HG02938 (cell line): ENCODE data around the gene BCL3.

Experiments used
- ATAC-seq: cut with Tn5 transposase; IDR thresholded peaks from one replicate; pipeline ENCODE4 v1.9.1; 2021; ENCODE audit warnings: mild to moderate bottlenecking, moderate library complexity; ENCODE audit not compliant: unreplicated experiment

The BCL3 gene

DNA sequence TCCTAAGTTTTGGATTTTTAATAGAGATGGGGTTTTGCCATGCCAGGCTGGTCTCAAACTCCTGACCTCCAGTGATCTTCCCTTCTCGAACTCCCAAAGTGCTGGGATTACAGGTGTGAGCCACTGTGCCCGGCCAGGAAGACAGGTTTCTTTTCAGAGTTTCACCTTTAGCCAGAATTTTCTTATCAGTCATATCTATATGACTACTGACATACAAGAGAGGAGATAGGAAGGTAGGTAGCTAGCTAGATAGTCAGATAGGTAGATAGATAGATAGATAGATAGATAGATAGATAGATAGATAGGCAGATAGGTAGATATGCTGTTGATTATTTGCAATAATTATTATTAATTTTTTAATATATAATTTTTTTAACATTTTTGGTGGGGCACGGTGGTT lies 36.8 kb downstream of the BCL3 start:
- ATAC-seq: no peak

DNA sequence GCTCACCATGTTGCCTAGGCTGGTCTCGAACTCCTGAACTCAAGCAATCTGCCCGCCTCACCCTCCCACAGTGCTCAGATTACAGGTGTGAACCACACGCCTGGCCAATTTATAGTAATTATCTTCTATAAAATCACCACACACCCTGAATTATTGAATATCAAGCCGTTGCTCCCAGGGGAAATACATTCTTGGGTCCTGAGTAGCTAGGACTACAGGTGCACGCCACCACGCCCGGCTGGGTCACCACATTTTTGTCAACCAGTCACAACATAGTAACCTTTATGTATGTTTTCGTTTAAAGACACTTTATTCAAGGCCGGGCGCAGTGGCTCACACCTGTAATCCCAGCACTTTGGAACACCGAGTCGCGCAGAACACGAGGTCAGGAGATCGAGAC lies 37.5 kb downstream of the BCL3 start:
- ATAC-seq: no peak

DNA sequence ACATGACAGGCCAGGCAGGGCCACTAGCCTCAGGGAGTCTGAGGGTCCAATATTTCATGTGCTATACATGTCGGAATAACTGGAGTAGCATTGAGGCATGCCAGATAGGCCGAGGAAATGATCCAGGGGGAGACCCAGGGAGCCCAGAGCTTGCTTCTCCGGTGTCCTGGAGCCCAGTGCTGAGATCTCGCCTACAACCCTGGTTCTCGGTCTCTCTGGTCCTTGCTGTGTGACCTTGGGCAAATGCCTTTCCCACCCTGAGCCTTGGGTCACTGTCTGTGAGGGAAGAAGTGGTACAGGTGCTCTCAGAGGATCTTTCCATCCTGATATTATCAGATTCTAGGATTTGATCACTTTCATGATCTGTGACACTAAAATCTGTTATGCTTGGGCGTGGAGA lies 40.5 kb downstream of the BCL3 start:
- no peak for ATAC-seq

DNA sequence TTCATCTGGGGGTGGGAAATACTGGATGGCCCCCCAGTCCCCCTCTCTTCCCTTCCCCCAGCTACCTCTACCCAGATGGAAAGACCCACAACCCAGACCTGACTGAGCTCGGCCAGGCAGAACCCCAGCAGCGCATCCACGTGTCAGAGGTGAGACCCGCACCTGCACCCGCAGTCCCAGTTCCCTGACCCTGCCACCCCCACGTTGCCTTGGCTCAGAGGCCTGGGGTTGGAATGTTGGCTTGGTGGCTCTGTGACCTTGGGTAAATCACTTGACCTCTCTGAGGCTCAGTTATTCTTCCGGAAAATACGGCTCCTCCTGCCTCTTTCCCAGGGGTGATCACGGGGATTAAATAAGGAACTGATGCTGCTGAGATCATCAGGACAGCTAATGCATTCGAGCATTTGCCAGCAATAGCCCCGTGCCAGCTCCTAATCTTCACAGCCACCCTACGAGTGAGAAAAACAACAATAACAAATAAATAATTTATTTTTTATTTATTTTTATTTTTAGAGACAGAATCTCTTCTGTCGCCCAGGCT lies 41.5 kb downstream of the BCL3 start:
- ATAC-seq: no peak

DNA sequence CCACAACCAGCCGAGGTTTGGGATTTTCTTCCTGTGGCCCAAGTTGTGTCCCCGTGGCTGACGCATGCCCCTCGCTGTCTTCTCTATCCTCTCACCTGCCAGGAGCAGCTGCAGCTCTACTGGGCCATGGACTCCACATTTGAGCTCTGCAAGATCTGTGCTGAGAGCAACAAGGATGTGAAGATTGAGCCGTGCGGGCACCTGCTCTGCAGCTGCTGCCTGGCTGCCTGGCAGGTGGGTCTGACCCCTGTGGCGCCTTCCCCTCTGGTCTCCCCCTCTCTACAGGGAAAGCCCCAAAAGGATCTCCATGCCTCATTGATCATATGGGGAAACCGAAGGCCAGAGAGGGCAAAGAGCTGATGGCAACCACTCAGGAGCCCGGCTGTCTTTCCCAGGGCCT lies 43.8 kb downstream of the BCL3 start:
- ATAC-seq: no peak

DNA sequence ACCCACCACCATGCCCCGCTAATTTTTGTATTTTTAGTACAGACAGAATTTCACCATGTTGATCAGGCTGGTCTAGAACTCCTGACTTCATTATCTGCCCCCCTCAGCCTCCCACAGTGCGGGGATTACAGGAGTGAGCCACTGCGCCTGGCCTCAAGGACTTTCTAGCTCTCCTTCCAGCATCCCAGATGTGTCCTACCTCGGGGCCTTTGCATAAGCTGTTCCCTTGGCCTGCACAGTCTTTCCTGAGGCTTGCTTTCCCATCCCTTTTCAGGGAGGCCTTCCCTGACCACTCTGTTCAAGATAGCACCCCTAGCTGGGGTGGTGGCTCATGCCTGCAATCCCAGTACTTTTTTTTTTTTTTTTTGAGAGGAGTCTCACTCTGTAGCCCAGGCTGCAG lies 46.1 kb downstream of the BCL3 start:
- ATAC-seq: no peak

DNA sequence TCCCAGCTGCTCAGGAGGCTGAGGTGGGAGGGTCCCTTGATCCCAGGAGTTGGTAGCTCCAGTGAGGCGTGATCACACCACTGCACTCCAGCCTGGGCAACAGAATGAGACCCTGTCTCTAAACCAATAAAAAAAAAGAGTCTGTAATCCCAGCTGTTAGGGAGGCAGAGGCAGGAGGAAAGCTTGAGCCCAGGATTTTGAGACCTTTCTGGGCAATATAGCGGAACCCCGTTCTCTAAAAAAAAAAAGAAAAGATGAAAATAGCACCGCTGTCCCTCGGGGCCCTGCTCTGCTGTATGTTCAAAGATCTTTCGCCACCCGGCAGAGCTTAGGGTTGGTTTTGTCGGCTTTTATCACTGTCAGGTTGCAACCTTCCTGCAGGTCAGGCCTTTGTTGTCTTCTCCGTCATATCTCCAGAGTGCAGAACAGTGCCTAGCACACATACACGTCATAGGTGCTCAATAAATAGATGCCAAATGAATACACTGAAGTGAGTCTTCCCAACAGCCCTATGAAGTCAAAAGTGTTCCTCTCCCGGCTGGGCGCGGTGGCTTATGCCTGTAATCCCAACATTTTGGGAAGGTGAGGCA lies 47.0 kb downstream of the BCL3 start:
- no peak for ATAC-seq

DNA sequence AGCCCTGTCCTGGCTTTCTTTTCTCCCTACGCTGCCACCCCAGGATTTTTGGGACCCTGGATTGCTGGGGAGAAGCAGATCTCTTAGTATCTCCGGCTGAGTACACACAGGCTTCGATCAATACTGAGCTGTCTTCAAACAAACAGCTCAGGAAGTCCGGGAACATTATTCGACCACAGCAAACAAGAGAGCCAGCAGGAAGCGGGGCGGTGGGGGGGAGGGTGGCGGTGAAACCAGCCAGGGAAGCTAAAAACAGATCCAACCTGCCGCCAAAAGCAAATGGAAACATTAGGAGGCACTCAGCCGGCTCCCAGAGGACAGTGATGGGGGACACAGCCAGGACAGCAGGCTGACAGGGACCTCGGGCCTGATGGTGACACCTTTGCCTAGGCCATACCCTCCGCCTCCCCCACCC lies 48.2 kb downstream of the BCL3 start:
- no peak for ATAC-seq

DNA sequence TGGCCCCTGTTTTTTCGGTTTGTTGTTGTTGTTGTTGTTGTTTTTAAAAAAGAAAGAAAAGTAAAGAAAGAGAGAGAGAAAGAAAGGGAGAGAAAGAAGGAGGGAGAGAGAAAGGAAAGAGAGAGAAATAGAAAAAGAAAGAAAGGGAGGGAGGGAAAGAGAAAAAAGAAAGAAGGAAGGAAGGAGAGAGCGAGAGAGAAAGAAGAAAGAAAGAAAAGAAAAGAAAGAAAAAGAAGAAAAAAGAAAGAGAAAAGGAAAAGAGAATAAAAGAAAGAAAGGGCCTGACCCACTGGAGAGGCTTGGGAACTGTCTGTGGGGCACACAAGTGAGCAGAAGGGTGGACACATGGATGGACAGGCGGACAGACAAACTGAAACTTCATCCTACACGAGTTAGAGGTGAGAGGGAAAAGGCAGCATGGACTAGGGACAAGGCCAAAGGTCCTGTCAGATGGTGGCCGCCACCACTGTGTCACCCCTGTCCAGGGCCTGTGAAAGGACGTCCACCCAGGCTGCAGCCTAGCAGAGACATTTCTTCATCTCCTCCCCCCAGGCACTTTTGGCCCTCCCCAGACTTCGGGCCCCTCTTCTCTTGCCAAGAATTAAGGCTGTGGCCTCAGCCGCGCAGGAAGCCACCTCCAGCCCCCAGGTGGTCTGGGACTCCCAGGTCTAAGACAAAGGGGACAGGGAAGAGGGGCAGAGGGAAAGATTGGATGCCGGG lies 51.3 kb downstream of the BCL3 start:
- ATAC-seq: no peak

DNA sequence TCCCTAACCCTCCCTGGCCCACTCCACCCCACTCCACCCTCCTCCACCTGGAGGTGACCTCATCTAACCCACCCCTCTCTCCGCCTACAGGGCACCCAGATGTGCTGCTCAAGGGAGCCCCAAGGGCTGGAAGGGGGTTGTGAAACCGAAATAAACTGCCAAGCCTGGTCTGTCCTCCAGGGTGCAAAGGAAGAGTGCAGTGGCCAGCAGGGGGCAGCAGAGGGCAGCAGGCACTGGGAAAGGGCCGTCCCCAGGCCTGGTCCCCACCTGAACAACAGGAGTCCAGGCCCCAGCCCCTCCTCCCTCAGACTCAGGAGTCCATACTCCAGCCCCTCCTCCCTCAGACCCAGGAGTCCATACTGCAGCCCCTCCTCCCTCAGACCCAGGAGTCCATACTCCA lies 52.0 kb downstream of the BCL3 start:
- peak; percentile 61 for ATAC-seq

DNA sequence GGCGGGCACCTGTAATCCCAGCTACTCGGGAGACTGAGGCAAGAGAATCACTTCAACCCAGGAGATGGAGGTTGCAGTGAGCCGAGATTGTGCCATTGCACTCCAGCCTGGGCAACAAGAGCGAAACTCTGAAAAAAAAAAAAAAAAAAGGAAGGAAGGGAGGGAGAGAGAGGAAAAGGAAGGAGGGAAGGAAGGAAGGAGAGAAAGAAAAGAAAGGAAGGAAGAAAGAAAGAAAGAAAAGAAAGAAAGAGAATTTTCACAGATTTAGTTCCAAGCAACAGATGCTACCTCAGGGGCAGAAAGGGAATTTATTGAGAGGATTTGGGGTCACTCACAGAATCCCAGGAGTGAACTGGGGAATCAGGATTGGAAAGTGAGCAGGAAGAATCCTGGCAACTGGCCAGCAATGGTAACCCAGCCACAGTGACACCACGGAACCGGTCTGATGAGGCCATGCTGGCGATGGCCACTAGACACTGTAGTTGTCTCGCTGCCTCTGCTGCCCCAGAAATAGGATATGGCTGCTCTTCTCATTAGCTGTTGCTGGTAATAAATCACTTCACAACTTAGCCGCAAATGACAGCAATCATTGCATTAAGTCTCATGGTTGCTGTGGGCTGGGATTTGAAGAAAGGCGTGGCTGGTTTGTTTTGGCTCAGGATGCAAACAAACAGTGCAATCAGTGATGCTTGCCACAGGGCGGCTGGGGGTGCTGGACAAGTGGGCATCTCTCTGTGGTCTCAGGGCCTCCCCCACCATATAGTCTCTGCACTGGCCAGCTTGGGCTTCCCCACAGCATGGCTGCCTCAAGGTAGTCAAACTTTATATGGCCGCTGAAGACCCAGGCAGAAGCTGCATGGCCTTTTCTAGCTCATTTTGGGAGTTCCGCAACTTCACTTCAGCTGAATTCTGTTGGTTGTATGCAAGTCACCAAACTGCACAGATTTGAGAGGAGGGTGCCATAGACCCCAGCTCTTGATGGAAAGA lies 55.2 kb downstream of the BCL3 start:
- no peak for ATAC-seq

DNA sequence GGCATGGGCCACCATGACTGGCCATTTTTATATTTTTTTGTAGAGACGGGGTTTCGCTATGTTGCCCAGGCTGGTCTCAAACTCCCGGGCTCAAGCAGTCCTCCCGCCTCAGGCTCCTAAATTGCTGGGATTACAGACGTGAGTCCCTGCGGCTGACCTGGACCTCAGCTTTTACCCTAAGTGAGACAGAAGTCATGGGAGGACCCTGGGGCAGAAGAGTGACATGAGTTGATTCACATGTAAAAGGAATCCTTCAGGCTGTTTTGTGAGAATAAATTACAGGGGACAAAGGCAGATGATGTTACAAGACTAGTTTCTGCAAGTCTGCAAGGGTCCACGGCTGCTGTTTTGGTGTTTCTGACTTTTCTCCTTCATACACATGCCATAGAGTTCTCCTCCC lies 57.8 kb downstream of the BCL3 start:
- no peak for ATAC-seq

DNA sequence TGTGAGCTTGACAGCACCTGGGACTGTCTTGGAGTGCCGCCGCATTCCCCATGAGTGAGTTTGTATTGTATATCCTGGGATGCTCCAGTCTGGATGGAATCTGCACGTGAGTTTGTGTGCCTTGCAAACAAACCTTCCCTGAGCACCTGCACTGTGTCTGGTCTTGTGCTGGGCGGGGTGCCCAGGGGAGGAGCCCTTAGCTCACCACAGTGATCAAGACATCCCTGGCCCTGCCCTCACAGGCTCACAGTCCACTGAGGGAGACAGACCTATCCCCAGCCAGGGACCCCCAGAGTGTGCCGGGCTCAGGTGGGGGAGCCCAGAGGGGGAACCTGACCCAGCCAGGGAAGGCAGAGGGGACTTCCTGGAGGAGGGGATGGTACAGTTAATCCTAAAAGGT lies 58.7 kb downstream of the BCL3 start:
- ATAC-seq: no peak

DNA sequence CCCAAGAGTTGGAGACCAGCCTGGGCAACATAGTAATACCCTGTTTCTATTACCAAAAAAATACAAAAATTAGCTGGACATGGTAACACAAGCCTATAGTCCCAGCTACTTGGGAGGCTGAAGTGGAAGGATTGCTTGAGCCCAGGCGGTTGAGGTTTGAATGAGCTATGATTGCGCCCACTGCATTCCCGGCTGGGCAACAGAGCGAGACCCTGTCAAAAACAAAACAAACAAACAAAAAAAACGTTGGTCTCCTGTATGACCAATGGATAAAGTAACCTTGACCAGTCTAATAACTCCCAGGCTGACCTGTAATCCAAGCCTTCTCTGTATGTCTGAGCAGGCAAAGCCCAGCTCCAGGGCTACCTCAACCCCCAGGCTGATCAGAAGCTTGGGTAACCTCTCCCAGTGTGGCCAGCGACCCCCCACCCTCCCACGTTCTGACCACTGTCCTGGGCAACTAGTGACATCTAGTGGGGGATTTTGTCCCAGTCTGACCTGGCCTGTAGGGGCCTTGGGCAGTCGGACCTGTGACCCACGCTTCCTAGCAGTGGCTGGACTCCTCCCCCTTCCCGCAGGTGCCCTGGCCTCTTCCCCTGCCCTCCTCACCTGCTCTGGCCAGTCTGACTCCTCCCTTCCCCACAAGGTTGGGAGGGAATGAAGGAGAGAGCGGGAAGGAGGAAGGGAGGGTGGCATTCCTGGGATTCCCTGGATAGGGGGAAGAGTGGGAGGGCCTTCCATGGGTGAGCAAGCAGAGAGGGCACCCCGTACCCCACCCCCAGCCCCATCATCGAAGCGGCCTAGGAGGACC lies 59.3 kb downstream of the BCL3 start:
- ATAC-seq: no peak

DNA sequence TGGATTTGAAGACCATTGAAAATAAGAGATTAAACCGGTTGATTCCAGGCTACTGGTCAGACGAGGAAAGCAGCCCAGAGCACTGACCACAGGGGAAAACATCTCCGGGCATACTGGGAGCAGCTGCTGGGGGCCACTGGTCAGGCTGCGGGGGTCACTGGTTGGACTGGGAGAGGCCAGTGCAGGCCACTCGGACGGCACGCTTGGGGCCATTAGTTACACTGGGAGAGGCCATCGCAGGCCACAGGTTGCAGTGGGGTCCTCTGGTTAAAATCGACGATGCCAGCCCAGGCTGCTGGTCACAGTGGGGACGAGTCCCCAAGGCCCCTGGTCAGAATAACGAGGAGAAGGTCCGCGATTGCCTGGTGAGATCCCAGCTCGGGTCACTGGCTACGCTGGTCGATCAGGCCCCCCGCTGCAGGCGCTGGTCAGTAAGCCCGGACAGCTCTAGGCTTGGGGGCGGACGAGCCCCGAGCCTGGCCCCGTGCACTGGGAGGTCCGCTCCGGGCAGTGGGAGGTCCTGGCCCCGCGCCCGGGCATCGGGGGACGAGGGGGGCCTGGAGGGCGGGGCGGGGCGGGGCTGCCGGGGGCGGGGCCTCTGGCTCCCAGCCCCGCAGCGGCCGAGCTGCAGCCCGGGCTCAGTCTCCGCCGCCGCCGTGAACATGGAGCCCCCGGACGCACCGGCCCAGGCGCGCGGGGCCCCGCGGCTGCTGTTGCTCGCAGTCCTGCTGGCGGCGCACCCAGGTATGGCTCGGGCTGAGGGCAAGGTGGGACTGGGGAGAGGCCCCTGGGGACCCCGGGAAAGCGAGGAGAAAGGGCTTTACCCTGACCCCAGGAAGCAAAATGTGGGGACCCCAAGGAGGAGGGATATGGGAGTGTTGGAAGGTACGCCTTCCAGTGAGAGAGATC lies 60.2 kb downstream of the BCL3 start, which contains the start of gene BCAM:
TSS of gene BCAM (plus strand) at position 641 of the 909 bp plus-strand sequence. CDS start at position 663, 22 bp downstream.
- no peak for ATAC-seq
